Stimulated activated CD4-positive, alpha-beta T cell treated with anti-CD3 and anti-CD28 coated beads, Interleukin-15, amount 100 ng/mL, for 1 hour (primary cell): ENCODE data around the gene SCAPER.
"Not testable (repeated sequence)": the region's sequence is repeated elsewhere in the genome, so short reads cannot be mapped to it uniquely, and the experiment has no call there.

Experiments used
- DNase-seq, 2 donors: peaks; one replicate each; pipeline ENCODE4 v3.0.0-alpha.2; 2020; ENCODE audit warnings: low read depth in 1 of 2, low spot score in 1 of 2

SCAPER gene

DNA sequence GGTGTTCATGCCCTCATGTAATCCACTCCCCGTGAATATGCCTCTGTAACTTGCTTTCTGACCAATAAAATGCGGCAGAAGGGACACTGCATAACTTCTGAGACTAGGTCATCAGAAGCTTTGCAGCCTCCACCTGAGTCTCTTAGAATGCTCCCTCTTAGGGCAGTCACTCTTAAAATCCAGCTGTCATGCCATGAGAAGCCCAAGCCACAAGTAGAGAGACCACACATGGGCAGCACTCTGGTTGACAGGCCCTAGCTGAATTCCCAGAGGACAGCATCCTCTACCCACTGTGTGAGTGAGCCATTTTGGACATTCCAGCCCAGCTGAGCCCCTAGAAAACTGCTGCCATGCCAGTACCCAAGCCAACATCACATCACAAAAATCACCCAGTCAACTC is 41.4 kb downstream of the SCAPER start:
- no peak for DNase-seq

DNA sequence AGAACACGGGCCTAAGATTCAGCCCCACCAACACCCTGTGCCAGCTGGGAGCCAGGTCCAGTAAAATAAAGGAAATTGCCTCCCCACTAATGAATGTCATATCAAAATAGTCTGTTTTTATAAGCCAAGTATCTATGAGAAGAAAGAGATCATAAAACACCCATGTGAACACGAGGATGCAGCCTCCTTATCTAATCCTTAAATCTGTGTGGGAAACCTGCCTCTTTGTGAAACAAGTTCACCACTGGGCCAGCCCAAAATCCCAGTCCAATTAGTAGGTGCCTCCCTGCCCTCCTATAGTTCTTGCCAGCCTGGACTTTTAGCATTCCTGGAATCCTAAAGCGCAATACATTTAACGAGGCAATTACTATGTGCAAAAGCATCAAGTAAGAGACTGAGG is 42.0 kb downstream of the SCAPER start:
- no peak for DNase-seq

DNA sequence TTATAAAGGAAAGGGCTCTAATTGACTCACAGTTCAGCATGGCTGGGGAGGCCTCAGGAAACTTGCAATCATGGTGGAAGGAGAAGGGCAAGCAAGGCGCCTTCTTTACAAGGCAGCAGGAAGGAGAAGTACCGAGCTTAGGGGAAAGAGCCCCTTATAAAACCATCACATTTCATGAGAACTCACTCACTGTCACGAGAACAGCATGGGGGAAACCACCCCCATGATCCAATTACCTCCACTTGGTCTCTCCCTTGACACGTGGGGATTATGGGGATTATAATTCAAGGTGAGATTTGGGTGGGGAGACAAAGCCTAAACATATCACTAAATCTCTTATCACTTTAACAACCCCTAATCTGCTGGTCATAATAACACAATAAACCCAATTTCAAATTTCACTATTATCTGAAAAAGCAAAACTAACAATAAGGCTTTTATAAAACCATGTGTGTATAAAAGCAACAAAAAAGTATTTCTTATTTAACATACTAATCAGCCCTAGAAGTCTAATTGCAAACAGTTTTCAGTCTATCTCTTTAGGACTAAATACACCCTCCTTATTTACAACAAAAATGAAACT is 43.2 kb downstream of the SCAPER start:
- no peak for DNase-seq

DNA sequence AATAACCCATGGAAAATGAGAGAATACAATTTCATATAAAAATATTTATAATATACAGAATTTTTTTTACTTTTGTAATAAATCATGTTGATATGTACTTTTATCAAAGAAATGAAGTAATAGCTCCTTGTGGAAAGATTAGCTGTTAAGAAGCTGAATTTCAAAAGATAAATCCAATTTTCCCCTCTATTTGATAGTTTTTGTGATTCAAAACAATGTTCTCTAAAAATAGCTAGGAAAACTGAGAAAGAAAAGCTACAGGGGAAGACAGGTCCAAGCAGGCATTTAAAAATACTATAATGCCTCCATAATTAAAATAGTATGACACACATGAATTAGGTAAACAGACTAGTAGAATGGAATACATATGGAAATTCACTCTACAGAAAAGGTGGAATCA is 44.9 kb downstream of the SCAPER start:
- DNase-seq = no peak

DNA sequence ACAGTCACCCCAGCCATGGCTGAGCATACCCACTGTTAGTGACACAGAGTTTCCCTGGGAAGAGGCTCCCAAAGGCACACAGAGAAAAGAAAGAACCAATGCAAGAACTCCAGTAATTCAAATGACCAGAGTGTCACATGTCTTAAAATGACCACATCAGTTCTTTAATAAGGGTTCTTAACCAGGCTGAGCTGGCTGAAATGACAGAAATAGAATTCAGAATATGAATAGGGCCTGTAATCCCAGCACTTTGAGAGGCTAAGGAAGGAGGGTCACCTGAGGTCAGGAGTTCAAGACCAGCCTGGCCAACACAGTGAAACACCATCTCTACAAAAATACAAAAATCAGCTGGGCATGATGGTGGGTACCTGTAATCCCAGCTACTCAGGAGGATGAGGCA is 54.8 kb downstream of the SCAPER start:
- DNase-seq = not testable (repeated sequence)

DNA sequence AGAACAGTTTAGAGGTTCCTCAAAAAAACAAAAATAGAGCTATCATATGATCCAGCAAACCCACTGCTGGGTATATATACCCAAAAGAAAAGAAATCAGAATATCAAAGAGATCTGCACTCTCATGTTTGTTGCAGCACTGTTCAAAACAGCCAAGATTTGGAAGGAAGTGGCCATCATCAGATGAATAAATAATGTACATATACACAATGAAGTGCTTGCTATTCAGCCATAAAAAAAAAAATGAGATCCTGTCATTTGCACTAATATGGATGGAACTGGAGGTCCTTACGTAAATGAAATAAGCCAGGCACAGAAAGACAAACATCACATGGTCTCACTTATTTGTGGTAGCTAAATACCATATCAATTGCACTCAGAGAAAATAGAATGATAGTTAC is 58.4 kb downstream of the SCAPER start:
- no peak for DNase-seq

DNA sequence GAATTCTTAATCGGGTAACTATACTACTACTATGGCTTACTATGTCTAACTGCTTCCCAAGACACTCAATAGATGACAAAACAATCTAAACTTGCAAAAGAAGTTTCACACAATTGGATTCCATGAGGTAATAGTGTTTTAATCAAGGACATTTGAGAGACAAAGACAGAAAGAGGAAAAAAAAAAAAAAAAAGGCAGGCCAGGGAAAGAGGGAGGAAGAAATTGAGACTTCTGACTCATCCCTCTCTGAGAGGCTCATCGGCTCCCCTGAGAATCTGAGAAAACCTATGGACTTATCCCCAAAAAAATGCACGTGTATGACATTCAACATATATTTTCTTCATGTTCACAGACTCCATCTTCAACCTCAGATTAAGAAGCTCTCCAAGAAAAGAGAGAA is 61.0 kb downstream of the SCAPER start:
- DNase-seq = no peak

DNA sequence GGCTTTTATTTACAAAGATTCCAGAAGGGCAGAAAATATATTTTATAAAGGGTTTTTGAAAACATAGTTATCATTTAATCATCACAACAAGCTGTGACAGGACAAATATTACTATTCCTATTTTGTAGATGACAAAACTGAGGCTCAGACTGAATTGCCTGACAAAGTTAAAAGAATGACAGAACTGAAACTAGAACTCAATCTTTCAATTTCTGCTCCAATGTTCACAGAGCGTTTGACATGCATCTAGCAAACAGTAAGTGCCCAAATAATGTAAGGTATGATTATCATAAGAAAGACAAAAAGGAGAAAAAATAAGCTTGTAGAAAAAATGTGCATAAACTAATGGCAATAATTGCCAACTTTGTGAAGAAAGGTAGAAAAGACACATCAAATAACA is 61.9 kb downstream of the SCAPER start:
- no peak for DNase-seq

DNA sequence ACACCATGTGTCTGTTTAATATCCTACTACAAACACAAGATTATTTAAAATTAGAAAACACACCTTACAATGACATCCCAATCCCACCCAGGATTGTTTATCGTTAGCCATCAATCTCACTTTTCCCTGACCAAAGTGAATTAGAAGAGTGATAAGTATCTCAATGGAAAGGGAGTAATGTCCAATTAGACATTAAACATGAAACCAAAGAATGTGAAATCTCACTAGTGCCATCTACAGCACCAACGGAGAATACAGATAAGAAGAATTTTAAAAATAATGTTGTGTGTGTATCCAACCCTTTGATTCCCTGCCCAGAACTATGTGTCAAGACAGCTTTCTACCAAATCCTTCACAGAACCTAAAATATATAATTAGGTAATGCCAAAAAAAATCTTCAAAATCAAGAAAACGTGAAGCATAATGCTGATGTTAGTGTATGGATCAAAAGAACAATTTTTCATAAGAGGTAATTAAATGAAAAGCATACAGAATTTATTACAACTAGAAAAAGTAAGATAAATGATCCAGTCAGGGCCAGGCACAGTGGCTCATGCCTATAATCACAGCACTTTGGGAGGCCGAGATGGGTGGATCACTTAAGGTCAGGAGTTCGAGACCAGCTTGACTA is 64.2 kb downstream of the SCAPER start:
- DNase-seq = no peak

DNA sequence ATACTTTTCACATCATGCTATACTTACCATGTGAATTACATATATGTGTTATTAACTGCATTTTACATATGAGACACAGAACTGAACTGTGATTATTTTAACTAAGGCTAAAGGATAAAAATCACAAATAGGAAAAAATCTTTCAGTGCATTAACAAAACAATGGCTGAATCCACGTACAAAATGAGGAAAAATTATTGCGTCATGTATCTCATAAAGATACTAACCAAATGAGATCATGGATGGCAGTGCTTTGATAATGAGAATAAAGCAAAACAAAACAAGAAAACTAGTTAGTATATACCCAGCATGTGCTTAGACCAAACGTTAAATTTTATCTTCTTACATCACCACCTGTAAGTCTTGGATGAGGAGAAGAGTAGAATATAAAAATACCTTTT is 66.0 kb downstream of the SCAPER start:
- DNase-seq = no peak

DNA sequence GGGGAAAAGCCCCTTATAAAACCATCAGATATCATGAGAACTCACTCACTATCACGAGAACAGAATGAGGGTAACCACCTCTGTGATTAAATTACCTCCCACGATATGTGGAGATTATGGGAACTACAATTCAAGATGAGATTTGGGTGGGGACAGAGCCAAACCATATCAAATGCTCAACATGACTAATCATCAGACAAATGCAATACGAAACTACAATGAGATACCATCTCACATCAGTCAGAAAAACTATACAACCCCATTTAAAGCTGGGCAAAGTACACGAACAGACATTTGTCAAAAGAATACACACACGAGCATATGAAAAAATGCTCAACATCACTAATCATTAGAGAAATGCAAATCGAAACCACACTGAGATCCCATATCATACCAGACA is 67.7 kb downstream of the SCAPER start:
- no peak for DNase-seq

DNA sequence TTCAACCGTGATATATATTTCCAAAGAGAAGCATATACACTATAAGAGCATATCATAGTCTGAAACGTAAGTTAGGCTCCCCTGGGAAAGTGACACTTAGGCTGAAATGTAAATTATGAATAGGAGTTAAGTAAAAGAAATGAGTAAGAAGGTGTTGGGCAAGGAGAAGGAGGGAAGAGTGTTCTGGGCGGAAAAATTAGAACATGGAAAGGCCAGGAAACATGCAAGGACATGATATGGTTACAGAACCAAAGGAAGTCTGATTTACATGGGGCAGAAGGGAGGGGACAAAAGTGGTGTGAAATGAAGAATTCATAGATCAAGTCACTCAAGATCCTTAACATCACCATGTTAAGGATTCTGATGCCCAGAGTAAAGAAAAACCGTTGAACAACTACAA is 75.2 kb downstream of the SCAPER start:
- no peak for DNase-seq

DNA sequence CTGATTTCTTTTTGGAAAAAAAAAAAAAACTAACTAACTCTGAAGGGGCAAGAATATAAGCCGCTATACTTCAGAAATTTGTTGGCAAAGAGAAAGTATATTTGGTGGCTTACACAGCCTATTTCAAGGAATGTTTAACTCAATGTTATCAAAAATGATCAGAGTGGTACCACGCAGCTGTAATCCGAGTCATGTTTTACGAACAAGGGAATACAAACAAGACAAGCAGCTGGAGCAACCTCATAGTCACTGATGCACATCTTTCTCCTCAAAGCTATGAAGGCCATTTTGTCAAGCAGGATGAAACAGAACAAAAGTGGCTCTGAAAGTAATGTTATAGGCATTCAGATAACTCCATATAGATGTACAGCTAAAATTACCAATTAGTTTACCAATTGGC is 81.2 kb downstream of the SCAPER start:
- DNase-seq = no peak

DNA sequence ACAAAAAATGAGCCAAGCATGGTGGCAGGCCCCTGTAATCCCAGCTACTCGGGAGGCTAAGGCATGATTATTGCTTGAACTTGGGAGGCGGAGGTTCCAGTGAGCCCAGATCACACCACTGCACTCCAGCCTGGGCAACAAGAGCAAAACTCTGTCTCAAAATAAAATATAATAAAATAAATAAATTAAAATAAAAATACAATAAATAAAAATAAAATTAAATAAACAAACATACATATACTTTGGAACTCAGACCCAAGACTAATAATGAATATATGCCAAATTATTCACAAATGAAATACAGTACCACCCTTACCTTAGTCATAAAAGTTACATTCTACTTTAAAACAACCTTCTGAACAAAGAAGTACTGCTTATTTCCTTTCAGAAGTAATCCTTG is 81.8 kb downstream of the SCAPER start:
- DNase-seq = no peak

DNA sequence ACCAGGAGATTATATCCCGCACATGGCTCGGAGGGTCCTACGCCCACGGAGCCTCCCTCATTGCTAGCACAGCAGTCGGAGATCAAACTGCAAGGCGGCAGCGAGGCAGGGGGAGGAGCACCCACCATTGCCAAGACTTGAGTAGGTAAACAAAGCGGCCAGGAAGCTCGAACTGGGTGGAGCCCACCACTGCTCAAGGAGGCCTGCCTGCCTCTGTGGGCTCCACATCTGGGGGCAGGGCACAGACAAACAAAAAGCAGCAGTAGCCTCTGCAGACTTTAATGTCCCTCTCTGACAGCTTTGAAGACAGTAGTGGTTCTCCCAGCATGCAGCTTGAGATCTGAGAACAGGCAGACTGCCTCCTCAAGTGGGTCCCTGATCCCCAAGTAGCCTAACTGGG is 86.2 kb downstream of the SCAPER start:
- not testable (repeated sequence) for DNase-seq

DNA sequence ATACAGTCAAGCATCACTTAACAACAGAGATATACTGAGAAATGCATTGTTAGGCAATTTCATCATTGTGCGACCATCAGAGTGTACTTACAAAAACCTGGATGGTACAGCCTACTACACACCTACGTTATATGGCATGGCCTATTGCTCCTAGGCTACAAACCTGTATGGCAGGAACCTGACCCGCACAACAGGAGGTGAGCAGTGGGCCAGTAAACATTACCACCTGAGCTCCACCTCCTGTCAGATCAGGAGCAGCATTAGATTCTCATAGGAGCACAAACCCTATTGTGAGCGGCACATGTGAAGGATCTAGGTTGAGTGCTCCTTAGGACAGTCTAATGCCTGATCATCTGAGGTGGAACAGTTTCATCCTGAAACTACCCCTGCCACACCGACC is 89.7 kb downstream of the SCAPER start:
- DNase-seq = no peak

DNA sequence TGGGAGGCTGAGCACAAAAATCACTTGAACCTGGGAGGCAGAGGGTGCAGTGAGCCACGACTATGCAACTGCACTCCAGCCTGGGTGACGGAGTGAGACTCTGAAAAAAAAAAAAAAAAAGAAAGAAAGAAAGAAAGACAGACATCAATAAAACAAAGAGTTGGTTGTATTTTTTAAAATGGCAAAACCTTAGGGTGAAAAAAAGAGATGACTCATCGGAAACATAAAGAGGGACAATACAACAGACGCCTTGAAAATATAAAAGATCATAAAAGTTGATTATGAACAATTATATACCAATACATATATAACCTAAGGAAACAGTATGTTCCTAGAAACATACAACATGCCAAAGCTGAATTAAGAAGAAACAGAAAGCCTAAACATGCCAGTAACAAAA is 92.8 kb downstream of the SCAPER start:
- no peak for DNase-seq

DNA sequence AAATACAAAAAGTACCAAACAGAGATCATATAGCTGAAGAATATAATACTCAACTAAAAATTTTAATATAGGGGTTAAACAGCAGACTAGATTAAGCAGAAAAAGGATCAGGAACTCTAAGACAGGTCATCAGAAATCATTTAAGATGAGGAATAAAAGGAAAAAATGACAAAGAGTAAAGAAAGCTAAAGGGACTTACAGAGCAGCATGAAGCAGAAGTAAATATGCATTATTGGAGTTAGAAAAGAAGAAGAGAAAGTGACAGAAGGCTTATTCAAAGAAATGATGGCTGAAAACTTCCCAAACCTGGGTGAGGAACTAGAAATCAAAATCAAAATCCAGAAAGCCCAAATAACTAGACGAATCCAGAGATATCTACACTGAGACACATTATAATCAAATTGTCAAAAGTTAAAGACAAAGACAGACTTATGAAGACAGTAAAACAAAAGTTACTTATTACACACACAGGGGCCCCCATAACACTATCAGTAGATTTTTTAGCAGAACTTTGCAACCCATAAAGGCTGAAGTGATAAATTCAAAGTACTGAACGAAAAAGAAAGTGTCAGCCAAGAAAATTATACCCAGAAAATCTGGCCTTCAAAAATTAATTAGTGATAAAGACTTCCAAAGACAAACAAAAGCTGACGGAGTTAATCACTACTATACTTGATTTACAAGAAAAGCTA is 95.6 kb downstream of the SCAPER start:
- DNase-seq = no peak

DNA sequence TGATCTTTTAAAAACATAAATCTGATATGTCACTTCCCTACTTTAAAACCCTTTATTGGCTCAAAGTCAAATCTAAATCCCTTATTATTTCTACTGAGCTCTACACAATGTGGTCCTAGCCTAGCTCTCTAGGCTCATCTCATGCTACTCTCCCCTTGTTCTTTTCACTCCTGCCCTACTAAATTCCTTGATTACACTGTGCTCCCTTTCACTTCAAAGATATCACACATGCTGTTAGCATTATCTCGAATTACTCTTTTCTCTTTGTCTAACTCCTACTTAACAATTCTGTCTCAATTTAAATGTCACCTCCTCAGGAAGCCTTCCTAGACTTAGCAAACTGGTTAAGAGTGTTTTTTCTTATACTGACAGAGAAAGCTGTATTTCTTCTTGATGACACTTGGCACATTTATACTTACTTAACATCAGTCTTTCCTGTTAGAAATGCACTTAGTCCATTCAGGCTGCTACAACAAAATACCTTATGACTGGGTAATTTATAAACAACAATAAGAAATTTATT is 102.0 kb downstream of the SCAPER start:
- no peak for DNase-seq

DNA sequence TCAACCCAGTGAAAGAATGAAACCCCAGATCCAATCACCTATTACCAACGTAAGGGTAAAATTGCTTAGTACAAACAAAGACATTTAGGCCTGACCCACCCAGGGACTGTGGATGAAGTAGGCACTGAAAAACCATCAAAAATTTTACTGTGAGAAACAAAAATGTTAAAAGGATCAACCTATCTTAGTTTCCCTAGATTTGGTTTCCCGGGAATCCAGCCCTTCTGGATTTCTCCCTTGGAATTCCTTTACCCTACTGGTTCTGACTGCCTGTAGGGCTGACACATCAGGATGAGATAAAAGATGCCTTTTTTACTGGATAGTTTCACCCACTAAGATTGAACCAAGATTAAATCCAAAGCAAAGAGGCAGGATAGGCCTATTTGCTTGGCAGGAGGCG is 102.7 kb downstream of the SCAPER start:
- DNase-seq = no peak

DNA sequence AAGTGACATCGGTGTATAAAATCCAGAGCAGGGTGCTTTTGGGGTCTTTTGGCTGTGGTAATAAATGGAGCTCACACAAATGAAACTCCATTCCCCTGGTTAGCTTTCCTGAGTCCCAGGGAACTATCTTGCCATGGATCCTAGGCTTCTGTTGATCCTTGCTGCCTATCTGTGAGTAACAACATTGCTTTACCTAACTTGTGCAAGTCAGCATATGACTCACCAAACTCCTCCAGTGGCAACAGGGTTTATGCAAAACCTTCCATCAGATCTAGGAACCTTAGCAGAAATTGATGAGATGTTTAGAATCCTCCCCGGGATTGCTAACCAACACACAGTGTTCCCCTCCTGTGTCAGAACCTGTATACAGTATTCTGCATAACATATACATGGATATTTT is 105.4 kb downstream of the SCAPER start:
- no peak for DNase-seq

DNA sequence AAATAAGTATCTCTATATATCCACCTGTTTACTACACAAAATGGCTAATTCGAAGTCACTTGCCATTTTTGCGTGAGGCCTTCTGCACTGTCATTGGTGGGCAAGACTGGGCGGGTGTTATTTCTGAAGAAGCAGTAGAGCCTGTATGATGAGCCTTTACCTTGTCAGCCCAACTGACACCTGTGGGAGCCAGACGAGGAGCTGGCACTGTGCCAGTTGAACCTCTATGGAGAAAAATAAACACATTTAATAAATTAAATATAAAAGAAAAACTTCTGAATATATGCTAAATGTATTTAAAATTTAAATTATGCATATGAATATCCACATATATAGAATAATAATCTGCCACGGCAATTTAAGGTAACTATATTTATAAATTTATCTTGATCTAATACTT is 109.9 kb downstream of the SCAPER start:
- DNase-seq = no peak

DNA sequence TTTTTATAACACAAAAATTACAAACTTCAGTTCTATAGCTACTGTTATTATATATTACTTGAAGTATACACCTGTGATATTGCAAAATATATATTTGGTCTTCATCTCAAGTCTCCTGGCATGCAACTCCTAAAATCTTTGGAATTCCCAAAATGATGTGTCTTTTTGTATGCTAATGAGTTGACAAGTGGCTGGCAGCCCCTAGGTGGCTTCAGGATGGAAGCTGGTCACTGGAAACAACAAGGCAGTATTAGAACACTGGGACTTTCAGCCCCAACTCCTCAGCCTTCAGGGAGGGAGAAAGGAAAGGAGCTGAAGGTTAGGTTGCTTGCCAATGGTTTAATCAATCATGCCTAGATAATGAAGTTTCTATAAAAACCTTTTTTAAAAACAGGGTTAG is 112.0 kb downstream of the SCAPER start:
- no peak for DNase-seq
